GM19468 (cell line): ENCODE results near the gene TMEM134.

Experiments
- ATAC-seq: cut with Tn5 transposase; IDR thresholded peaks from one replicate; pipeline ENCODE4 v1.9.1; 2021; ENCODE audit warnings: mild to moderate bottlenecking, moderate library complexity, moderate number of reproducible peaks; ENCODE audit not compliant: unreplicated experiment; ENCODE audit errors: extremely low read depth

The TMEM134 gene

DNA sequence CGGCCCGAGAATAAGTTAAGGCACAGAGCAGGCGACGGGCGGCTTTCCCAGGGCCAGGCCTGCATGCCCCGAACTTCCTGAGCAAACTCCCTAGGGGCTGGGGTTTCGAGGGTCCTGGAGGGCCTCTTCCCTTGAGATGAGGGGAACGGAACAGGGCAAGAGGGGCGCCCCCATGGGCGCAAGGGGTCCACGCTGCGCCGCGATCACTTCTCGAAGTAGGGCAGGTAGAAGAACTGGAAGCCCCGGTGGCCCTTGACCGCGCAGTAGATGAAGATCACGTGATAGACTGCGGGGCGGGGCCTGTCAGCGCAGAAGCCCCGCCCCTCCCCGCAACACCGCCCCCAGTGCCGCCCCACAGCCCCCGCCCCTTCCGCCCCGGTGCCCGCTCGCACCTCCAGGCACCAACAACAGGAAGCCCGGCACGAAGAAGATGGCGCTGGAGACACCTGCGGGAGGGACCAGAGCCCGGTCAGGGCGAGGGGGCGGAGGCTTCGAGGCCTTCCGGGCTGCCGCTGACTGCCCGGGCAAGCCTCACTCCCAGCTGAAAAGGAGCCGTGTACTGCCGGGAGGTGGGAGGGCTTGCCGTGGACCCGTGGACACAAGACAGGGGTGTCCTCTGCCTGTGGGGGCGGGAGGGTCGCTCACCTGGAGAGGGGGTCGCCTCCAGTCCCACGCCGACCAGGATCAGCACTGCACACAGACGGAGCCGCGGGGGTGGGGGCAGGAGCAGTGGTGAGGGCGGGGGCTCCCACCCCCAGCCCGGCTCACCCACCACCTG is 4.5 kb downstream of the TMEM134 start:
- no peak for ATAC-seq

DNA sequence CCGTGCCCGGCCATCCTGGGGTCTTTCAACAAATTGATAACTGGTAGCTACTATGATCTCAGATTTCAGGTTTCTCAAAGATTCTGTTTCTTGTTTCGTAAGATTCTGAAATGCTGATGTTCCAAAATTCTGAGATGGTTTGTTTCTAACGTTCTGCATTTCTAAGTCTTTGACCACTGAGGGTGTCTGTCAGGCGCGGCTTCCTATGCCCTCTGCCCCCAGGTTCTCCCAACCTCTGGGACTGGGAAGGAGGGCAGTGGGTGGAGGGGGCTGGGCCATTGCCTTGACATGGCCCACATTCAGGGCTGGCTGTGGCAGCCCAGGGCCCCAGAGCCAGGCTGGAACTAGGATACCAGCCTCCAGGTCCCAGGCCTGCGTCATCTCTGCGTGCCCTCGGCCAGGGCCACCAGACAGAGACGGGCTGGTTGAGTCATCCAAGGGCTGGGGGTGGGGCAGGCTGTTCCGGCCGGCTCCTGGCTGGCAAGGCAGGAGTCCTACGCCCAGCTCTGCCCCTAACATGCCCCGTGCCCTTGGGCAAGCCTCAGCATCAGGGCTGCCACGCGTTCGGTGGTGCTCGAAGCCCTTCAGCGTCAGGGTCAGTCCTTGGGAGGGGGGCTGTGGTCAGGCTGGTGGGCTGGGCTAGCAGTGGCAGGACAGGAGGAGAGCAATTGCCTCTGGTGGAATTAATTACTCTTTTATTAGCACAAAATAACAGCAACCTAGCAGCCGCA is 5.2 kb downstream of the TMEM134 start:
- no peak for ATAC-seq

- no peak for ATAC-seq
These were observed 5.9 kb downstream of the TMEM134 start for GRCh38 chr11:67463186-67463585.

DNA sequence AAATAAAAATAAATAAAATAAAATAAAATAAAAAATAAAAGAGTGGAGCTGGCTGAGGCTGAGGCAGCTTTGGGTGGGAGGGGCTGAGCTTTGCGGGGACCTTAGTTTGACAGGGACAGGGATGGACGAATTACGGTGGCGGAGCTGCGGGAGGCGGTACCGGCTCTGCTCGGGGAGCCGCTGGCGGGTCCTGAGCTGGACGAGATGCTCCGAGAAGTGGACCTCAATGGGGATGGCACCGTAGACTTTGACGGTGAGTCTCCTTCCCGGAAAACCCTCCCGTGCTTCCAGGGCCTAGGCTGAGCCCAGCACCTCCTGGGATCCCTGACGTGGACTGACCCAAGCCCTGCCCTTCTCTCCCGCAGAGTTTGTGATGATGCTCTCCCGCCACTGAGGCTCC is 10.8 kb downstream of the TMEM134 start:
- no peak for ATAC-seq

DNA sequence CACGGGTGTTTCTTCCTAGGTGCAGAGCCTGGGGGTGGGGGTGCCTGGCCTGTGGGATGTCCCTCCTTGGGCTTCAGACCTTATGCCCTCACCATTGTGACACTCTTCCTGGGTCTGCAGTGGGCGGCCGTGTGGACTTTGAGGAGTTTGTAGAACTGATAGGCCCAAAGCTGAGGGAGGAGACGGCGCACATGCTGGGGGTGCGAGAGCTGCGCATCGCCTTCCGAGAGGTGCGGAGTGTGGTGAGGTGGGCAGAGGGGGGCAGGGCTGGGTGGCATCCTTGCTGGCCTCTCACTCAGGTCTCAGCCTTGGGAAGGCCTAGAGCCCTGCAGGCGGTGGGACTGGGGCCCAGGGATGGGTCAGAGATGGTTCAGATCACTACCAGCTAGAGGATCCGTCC is 11.6 kb downstream of the TMEM134 start:
- ATAC-seq = no peak

DNA sequence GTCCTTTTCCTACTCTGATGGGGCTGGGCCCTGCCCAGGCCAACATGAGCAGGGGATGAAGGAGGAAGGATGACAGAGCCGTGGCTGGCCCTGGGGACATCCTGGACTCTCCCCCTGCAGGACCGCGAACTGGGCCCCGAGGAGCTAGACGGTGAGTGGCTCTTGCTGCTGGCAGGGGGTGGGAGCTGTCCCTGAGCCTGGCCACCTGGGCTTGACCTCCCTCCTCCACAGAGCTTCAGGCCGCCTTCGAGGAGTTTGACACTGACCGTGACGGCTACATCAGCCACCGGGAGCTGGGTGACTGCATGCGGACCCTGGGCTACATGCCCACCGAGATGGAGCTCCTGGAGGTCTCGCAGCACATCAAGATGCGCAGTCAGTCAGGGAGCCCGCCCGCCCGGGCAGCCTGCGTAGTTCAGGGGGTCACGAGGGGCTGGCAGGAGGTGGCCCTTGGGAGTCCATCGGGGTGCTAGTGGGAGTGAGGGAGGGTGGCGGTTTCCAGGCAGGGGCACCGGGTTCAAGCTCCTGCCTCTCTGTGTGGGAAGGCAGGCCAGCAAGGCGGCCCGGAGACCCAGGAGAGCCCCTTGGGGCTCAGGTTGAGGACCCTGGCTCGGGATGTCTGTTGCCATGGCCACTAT is 12.9 kb downstream of the TMEM134 start:
- ATAC-seq = no peak

DNA sequence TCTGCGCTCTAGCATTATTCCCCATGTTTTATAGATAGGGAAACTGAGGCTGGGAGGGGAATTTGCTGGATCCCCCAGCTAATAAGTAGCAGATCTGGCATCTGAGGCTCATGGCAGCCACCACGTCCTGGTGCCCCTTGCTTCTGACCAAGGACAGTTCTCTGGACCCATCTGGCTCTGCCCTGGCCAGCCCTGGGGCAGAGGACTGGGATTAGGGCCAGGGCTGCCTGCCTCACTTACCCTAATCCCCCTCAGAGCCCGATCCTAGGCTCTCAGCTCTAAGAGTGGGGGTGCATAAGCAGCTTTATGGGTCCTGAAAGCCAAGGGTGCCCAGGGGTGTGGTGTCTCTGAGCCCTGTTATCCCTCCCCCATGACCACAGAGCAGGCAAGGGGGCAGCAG is 14.0 kb downstream of the TMEM134 start, which contains the start of gene CABP4:
CABP4 (plus strand) TSS at position 301 of the 400 bp plus-strand sequence; CDS start at position 371, 70 bp downstream.
- ATAC-seq = no peak

GRCh38 chr11:67453816-67454732 is 15.0 kb downstream of the TMEM134 start:
- no peak for ATAC-seq

DNA sequence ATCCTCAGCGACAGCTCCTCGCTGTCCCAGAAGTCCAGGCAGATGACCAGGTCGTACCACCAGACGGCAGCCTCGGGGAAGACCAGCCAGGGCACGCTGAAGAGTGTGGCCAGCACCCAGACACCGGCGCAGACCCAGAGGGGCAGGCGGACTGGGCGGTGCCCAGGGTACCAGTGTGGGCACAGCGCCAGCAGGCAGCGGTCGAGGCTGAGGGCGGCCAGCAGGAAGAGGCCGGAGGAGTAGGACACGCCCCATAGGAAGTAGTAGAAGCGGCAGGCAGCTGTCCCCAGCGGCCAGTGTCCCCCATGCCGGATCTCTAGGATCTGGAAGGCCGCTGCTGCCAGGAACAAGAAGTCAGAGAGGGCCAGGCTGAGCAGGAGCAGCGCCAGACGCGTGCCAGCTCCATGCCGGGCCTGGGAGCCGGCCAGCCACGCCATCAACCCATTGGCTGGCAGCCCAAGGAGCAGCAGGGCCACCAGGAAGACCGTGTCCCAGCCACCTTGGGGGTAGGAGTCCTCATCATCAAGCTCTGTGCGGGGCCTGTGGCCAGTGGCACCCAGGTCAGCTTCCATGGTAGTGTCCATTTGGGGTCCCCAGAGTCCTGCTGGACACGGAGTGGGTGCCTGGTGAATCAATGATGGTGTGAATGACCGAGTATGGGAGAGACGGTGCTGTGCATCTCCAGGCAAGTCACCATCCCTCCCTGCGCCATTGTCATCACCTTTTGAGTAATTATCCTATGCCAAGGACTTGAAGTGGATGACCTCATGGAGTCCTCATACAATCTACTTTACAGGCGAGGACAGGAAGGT is 16.7 kb downstream of the TMEM134 start, which contains the start of gene GPR152:
GPR152 (minus strand) TSS at position 589 of the 812 bp plus-strand sequence; CDS start at position 584, 5 bp downstream.
- ATAC-seq = no peak

- no peak for ATAC-seq
These were observed 17.4 kb downstream of the TMEM134 start for GRCh38 chr11:67451658-67451976.

- no peak for ATAC-seq
These were observed 18.0 kb downstream of the TMEM134 start for GRCh38 chr11:67450796-67451657.

DNA sequence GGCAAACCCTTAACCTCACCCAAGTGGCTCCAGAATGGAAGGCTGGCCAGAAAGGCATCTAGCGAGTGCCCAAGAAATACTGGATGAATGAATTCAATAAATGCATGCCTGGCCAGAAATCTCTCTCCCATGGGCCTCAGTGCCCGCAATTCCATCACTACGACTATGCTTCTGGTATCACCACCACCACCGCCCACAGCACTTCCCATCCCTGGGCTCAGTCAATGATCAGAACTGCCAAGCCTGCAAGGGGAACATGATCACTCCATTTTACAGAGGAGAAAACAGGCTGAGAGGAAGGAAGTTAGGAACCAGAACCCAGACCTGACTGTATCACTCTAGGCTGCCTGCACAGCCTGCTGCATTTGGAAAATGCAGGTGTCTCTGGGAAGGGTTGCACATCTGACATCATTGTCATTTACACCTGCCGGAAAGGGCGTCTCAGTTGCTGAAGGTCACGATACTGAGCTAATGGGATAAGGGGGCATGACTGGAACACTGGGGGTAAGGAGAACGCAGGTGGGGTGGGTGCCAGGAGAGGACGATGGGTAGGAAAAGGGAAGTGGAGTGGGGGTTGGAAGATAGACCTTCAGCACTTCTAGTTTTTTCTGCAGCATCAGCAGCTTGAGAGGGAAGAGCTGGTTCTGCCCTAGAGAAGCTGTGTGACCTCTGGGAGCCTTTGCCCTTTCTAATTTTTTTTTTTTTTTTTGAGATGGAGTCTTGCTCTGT is 19.8 kb downstream of the TMEM134 start:
- no peak for ATAC-seq

DNA sequence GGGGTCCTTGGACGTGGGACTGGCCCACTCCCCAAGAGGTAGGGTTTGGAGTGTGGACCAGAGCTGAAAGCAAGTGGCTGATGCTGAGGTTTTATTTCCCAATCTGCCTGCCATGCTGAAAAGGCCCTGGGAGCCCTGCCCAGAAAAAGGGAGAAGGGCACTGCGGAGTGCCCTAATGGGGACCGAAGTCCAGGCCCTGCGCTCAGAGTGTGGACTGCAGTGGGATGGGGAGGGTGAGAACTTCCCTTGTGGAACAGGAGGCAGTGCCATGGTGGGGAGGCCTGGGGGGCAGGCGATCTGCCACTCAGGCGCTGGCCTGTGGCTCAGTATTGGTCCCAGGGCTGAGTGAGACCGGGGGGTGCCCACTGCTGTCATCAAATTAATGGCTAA is 20.8 kb downstream of the TMEM134 start:
- no peak for ATAC-seq

DNA sequence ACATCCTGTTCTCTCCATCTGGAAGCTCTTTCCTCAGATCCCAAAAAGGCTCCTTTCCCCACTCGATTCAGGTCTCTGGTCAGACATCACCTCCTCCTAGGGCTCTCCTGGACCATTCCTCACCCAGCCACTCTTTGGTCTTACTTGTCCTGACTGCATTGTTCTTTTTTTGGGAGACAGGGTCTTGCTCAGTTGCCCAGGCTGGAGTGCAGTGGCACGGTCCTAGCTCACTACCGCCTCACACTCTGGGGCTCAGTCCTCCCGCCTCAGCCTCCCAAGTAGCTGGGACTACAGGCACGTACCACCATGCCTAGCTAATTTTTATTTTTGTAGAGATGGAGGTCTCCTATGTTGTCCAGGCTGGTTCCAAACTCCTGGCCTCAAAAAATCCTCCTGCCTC is 23.5 kb downstream of the TMEM134 start:
- ATAC-seq = no peak

GRCh38 chr11:67442504-67443404 is 26.3 kb downstream of the TMEM134 start:
- no peak for ATAC-seq

GRCh38 chr11:67441731-67442351 is 27.2 kb downstream of the TMEM134 start:
- no peak for ATAC-seq
